HEK293 (cell line): ENCODE data around the gene SNX20.

Source experiments
- CTCF ChIP-seq: fragments of 450-650 bp; formaldehyde crosslinking; IDR thresholded peaks from 2 replicates; pipeline ENCODE4 v1.5.1; 2016; ENCODE audit warnings: missing biosample characterization, missing genetic modification characterization
- REST ChIP-seq: fragments of 450-650 bp; formaldehyde crosslinking; IDR thresholded peaks from 2 replicates; pipeline ENCODE4 v1.5.1; 2016; ENCODE audit warnings: missing biosample characterization, missing genetic modification characterization
- SETDB1 ChIP-seq: IDR thresholded peaks from one replicate; pipeline ENCODE4 v1.6.1; 2017; ENCODE audit warnings: mild to moderate bottlenecking, low read length, moderate library complexity, mixed read lengths; ENCODE audit not compliant: insufficient read length
- ZBTB11 ChIP-seq: fragments of 450-650 bp; formaldehyde crosslinking; conservative IDR thresholded peaks from 2 replicates; pipeline ENCODE4 v1.5.1; 2016; ENCODE audit warnings: low read depth, missing biosample characterization, missing genetic modification characterization
- ZEB2 ChIP-seq: fragments of 450-650 bp; formaldehyde crosslinking; IDR thresholded peaks from 2 replicates; pipeline ENCODE4 v1.5.1; 2016; ENCODE audit warnings: missing biosample characterization, missing genetic modification characterization
- ZNF366 ChIP-seq: fragments of 450-650 bp; formaldehyde crosslinking; conservative IDR thresholded peaks from 2 replicates; pipeline ENCODE4 v1.5.1; 2016; ENCODE audit warnings: missing biosample characterization, missing genetic modification characterization
- ZNF510 ChIP-seq: fragments of 450-650 bp; formaldehyde crosslinking; IDR thresholded peaks from 2 replicates; pipeline ENCODE4 v1.5.1; 2018; ENCODE audit warnings: mild to moderate bottlenecking, missing genetic modification characterization, missing biosample characterization; ENCODE audit not compliant: insufficient replicate concordance
- ZNF518A ChIP-seq: fragments of 450-650 bp; formaldehyde crosslinking; conservative IDR thresholded peaks from 2 replicates; pipeline ENCODE4 v1.5.1; 2016; ENCODE audit warnings: low read depth, missing biosample characterization, missing genetic modification characterization
- ZNF600 ChIP-seq: fragments of 450-650 bp; formaldehyde crosslinking; IDR thresholded peaks from 2 replicates; pipeline ENCODE4 v1.5.1; 2016; ENCODE audit warnings: missing biosample characterization, missing genetic modification characterization
- ZSCAN30 ChIP-seq: fragments of 450-650 bp; IDR thresholded peaks from 2 replicates; pipeline ENCODE4 v1.5.1; 2018; ENCODE audit warnings: missing biosample characterization, mild to moderate bottlenecking, missing genetic modification characterization, moderate library complexity

GRCh38 chr16:50653633-50654519 is 27.2 kb downstream of the SNX20 start:
- TF ChIP-seq CTCF (tag by site-specific recombination): no peak
- TF ChIP-seq ZSCAN30 (tag by site-specific recombination): no peak
- TF ChIP-seq ZNF518A (tag by site-specific recombination): no peak
- TF ChIP-seq ZEB2 (tag by site-specific recombination): no peak
- no peak for TF ChIP-seq ZNF510 (tag by site-specific recombination)
- no peak for TF ChIP-seq ZBTB11 (tag by site-specific recombination)
- no peak for TF ChIP-seq REST (tag by site-specific recombination)
- TF ChIP-seq SETDB1: no peak
- TF ChIP-seq ZNF366 (tag by site-specific recombination): no peak
- TF ChIP-seq ZNF600 (tag by site-specific recombination): no peak
